ENCODE results near the gene RGSL1. TPM values are rescaled to one million over a fixed set of nuclear protein-coding genes. Genes with fewer than 3 reads are reported as not detected.

RGSL1 gene
- not detected for polyA plus RNA-seq (ENCODE audit: insufficient read length in 4 of 4)

GRCh38 chr1:182450087-182450486, at the start of gene RGSL1:
Gene RGSL1, plus strand, starts transcription at chr1:182450146. Its CDS starts 20 bp downstream, at chr1:182450166.
- DNase-seq (ENCODE audit: low read depth in 4 of 4, low spot score in 2 of 4) = no peak

GRCh38 chr1:182400567-182400966, 49.4 kb upstream of the RGSL1 start, which contains the start of gene TEDDM1:
Gene TEDDM1, minus strand, starts transcription at chr1:182400667. Its CDS starts 182 bp downstream, at chr1:182400485.
- DNase-seq (ENCODE audit: low read depth in 4 of 4, low spot score in 2 of 4) = no peak

- no peak for DNase-seq (ENCODE audit: low read depth in 4 of 4, low spot score in 2 of 4)
Measured at GRCh38 chr1:182404781-182405180, 45.2 kb upstream of the RGSL1 start.

- no peak for DNase-seq (ENCODE audit: low read depth in 4 of 4, low spot score in 2 of 4)
Measured at GRCh38 chr1:182405578-182405977, 44.4 kb upstream of the RGSL1 start.

- DNase-seq (ENCODE audit: low read depth in 4 of 4, low spot score in 2 of 4) = no peak
Measured at GRCh38 chr1:182406012-182406411, 43.9 kb upstream of the RGSL1 start.

GRCh38 chr1:182407724-182408123, 42.2 kb upstream of the RGSL1 start:
- no peak for DNase-seq (ENCODE audit: low read depth in 4 of 4, low spot score in 2 of 4)

GRCh38 chr1:182408435-182409075, 41.4 kb upstream of the RGSL1 start:
- DNase-seq (ENCODE audit: low read depth in 4 of 4, low spot score in 2 of 4) = no peak

GRCh38 chr1:182410138-182410537, 39.8 kb upstream of the RGSL1 start:
- no peak for DNase-seq (ENCODE audit: low read depth in 4 of 4, low spot score in 2 of 4)

GRCh38 chr1:182410620-182411273, 39.2 kb upstream of the RGSL1 start:
- DNase-seq (ENCODE audit: low read depth in 4 of 4, low spot score in 2 of 4) = no peak

- DNase-seq (ENCODE audit: low read depth in 4 of 4, low spot score in 2 of 4) = no peak
Measured at GRCh38 chr1:182413486-182413885, 36.5 kb upstream of the RGSL1 start.

GRCh38 chr1:182413969-182414368, 36.0 kb upstream of the RGSL1 start:
- no peak for DNase-seq (ENCODE audit: low read depth in 4 of 4, low spot score in 2 of 4)

GRCh38 chr1:182415789-182416188, 34.2 kb upstream of the RGSL1 start:
- DNase-seq (ENCODE audit: low read depth in 4 of 4, low spot score in 2 of 4) = no peak

- DNase-seq (ENCODE audit: low read depth in 4 of 4, low spot score in 2 of 4) = no peak
Measured at GRCh38 chr1:182426442-182427430, 23.2 kb upstream of the RGSL1 start.

GRCh38 chr1:182428043-182428442, 21.9 kb upstream of the RGSL1 start:
- DNase-seq (ENCODE audit: low read depth in 4 of 4, low spot score in 2 of 4) = no peak

GRCh38 chr1:182430263-182431068, 19.5 kb upstream of the RGSL1 start:
- DNase-seq (ENCODE audit: low read depth in 4 of 4, low spot score in 2 of 4) = no peak

- no peak for DNase-seq (ENCODE audit: low read depth in 4 of 4, low spot score in 2 of 4)
Measured at GRCh38 chr1:182431278-182431677, 18.7 kb upstream of the RGSL1 start.

- no peak for DNase-seq (ENCODE audit: low read depth in 4 of 4, low spot score in 2 of 4)
Measured at GRCh38 chr1:182433580-182433979, 16.4 kb upstream of the RGSL1 start.

- DNase-seq (ENCODE audit: low read depth in 4 of 4, low spot score in 2 of 4) = no peak
Measured at GRCh38 chr1:182438326-182438725, 11.6 kb upstream of the RGSL1 start.

- no peak for DNase-seq (ENCODE audit: low read depth in 4 of 4, low spot score in 2 of 4)
Measured at GRCh38 chr1:182441719-182442118, 8.2 kb upstream of the RGSL1 start.

GRCh38 chr1:182442333-182442732, 7.6 kb upstream of the RGSL1 start:
- DNase-seq (ENCODE audit: low read depth in 4 of 4, low spot score in 2 of 4) = no peak

Data from left renal cortex interstitium (tissue), 4 donors.